NCI-H1694 (cell line): ENCODE measurements around the gene CACNB4.
"Not testable (repeated sequence)": the region's sequence is repeated elsewhere in the genome, so short reads cannot be mapped to it uniquely, and the experiment has no call there.

Experiments
- DNase-seq: peaks from one replicate; lab custom pipeline; 2025; lab: John Stamatoyannopoulos, UW

The CACNB4 gene

GRCh38 chr2:151943461-151943860 is 155.4 kb downstream of the CACNB4 start:
- no peak for DNase-seq

DNA sequence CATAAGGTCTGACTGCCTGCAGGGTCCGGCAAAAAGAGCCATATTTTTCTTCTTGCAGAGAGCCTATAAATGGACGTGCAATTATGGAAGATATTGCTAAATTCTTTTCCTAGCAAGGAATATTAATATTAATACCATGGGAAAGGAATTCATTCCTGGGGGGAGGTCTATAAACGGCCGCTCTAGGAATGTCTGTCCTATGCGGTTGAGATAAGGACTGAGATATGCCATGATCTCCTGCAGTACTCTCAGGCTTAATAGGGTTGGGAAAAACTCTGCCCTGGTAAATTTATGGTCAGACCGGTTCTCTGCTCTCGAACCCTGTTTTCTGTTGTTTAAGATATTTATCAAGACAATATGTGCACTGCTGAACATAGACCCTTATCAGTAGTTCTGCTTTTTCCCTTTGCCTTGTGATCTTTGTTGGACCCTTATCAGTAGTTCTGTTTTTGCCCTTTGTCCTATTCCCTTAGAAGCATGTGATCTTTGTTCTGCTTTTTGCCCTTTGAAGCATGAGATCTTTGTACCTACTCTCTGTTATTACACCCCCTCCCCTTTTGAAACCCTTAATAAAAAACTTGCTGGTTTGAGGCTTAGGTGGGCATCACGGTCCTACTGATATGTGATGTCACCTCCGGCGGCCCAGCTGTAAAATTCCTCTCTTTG is 156.2 kb downstream of the CACNB4 start:
- not testable (repeated sequence) for DNase-seq

DNA sequence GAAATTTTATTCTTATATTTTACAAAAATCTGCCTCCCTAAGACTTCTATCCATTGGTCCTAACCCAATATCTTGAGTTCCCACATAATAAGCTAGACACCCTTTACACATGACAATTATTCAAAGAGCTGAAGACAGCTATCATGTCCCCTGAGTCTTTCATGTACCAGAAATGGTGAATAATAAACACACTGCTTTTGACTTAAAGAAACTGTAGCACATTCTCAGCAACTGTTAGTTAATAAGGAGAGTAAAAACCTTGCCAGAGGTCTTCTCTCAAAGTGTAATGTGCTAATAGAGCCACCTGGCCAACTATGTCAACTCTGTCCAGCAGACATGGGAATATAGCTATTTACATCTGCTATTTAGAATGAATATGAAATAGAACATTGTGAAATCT is 160.9 kb downstream of the CACNB4 start:
- DNase-seq: no peak

DNA sequence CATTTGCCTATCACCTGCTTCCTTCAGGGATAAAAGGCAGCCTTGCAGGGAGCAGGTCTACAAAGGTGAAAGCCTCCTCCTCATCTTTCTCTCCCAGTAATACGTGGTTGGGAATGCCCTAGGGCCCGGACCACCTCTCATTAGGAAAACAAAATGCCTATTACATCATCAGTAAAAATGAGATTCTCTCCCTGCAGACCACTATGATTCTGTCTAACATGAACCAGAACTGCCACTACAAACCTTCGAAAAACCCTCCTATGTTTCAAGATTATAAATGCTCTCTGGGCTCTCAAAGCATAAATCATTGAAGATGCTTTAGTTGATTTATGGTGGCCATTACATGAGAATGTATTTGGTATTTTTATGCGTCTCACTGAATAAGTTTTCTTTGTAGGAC is 162.2 kb downstream of the CACNB4 start:
- DNase-seq: no peak

GRCh38 chr2:151933266-151933804 is 165.5 kb downstream of the CACNB4 start:
- DNase-seq: no peak

DNA sequence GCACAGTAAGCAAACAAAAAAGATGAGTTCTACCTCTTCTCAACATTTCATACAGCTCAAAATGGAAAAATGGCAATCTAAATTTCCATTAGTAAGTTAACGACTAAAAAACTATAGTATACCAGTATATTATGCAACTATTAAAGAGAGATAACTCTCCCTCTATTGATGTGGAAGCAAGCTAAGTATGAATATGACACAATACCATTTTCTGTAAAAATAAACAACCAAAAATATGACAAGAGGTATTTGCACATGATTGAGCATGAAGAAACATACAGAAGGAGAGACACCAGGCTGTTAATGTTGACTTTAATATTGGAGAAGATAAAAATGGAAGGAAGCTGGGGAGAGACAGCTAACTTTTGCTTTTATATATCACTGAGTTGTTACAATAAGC is 167.1 kb downstream of the CACNB4 start:
- no peak for DNase-seq

DNA sequence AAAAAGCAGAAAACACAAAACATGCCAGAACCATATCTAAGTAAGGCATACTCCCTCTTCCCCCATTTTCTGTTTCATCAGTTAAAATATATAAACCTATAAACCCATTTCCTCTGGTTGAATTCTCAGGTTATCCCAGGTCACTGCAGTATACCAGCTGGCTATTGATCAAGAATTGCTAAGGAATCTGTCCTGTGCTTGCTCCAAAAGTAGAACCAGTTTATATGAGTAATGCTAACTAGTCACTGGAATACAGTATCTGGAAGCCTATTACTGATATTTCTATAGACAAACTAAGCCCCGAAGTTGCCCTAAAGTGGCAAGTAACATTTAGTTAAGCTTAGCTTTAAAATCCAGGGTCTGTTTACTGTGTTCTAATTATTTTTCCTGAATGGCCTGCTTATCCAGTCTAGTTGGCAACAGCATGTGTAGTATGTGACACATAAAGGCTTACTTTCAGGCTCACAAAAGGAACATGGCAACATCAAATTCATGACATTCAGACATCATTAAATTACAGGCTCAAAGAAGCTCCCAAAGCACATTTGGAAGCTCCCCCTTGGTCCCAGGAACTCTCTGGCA is 167.7 kb downstream of the CACNB4 start:
- DNase-seq: no peak

DNA sequence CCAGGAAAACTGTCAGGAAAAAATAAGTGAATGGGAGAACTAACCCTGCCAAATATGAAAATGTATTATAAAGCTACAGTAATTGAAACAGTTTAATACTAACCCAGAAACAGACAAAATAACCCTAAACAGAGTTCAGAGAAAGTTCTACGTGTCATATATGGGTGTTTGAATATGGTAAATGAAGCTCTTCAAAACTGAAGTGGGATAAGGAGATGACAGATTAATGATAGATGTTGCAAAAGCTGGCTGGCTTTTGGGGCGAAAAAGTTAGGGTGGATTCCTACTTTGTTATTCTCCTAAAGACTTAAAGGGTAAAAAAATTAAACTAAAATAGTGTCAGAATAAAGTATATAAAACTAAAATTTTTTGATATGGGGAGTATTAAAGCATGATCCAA is 168.8 kb downstream of the CACNB4 start:
- no peak for DNase-seq

GRCh38 chr2:151928380-151928779 is 170.5 kb downstream of the CACNB4 start:
- DNase-seq: no peak

DNA sequence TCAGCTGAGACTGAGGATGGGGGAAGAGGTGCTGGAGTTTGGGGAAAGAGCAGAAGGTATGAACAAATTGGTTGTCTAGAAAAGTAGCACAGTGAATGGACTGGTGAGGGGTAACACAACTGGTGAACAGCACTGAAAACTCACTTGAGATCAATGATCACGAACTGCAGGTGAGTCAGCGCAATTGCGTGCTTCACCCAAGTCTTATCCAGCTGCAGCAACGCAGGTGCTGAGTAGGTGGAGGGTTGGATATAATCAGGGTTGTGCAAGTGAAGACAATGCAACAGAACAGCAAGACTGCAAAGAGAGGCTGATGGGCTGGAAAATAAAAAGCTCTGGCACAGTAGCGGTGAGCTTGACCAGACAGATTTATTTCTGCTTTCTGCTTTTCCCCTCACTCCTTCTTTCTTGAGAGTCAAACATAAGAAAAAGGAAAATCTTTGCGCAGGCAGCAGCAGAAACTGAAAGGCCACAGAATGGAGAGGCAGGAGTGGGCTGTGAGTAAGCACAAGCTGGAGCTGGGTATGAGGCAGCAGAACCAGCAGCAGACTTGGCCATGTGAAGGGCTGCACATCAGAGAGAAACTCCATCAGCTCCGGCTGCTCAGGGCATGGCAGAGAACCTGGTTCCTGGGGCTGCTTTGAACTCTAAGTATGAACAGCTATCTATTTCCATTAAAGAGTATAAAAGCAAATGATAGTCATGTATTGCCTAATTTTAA is 171.2 kb downstream of the CACNB4 start:
- no peak for DNase-seq

- no peak for DNase-seq
These were observed 175.8 kb downstream of the CACNB4 start for GRCh38 chr2:151922845-151923666.

GRCh38 chr2:151919786-151920185 is 179.1 kb downstream of the CACNB4 start:
- no peak for DNase-seq

GRCh38 chr2:151918308-151918707 is 180.5 kb downstream of the CACNB4 start:
- no peak for DNase-seq

- DNase-seq: no peak
These were observed 182.2 kb downstream of the CACNB4 start for GRCh38 chr2:151916632-151917031.

GRCh38 chr2:151915629-151916025 is 183.2 kb downstream of the CACNB4 start:
- not testable (repeated sequence) for DNase-seq

GRCh38 chr2:151914989-151915628 is 183.7 kb downstream of the CACNB4 start:
- DNase-seq: no peak

- no peak for DNase-seq
These were observed 190.5 kb downstream of the CACNB4 start for GRCh38 chr2:151908204-151908882.

DNA sequence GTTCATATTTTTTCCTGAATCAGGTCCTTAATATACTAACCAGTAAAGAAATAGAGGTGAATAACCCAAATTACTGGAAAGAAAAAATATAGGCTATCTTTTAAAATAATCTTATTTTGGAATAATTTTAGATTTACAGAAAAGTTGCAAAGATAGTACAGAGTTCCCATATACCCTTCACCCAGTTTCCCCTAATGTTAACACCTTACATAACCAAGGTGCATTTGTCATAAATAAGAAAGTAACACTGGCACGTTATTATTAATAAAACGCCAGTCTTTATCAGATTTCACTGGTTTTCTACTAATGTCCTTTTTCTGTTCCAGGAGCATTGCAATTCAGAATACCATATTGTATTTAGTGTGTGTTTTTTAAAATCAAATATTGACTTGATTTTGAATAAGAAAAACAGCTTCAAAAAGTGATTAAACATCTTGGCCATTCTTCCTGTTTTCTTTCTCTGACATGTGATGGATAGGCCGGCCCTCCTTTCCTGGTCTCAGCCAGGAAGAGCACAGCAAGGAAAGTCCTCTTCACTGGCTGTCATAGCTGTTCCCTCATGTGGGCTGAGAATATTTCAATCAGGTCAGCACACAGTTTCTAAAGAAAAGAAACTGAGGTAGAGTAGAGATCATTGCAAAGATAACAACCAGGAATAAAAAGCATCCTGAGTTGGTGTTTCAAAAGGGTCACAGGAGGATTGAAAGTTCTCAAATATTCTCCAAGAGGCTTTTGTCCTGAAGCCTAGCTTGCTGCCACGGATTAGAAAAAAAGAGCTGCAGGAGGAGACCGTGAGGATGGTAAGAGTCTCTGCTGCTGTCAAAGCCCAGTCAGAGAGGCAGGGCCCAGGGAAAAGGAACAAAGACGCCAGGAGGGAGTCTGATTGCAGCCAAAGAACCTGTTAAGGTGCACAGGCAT is 191.3 kb downstream of the CACNB4 start:
- no peak for DNase-seq

DNA sequence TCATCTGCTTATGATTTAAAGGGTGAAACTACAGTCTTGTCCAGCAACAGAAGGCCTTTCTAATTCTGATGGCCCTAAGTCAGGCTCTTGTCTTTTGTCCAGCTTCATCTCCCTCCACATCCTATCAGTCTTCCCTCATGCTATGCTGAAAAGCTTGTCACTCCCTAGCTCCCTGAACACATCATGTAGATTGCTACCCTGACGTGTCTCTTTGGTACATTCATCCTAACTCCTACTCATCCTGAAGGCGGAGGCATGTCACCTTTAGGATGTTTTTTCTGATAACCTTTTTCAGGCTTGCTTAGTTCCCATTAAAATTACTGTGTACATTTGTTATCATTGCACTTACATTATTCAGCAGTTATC is 192.2 kb downstream of the CACNB4 start:
- DNase-seq: no peak

- DNase-seq: no peak
These were observed 192.7 kb downstream of the CACNB4 start for GRCh38 chr2:151905963-151906632.
